H1 (cell line): ENCODE measurements around the gene KANSL1L. TPM values are rescaled to one million over a fixed set of nuclear protein-coding genes. Genes with fewer than 3 reads are reported as not detected.

Source experiments
- CBX5 ChIP-seq: fragments of 300-800, 300-1000 bp; sonication (generic); IDR thresholded peaks from 2 replicates; pipeline ENCODE4 v1.7.1; 2016; ENCODE audit warnings: antibody characterized with exemption, low read length, low read depth
- CHD7 ChIP-seq: fragments of 300-600 bp; sonication (generic); IDR thresholded peaks from 2 replicates; pipeline ENCODE4 v1.7.1; 2012; ENCODE audit warnings: low read length, moderate library complexity, mild to moderate bottlenecking, inconsistent platforms; ENCODE audit not compliant: insufficient replicate concordance
- CTBP2 ChIP-seq: IDR thresholded peaks from 2 replicates; pipeline ENCODE4 v1.7.0; 2011; ENCODE audit warnings: borderline replicate concordance, mild to moderate bottlenecking, moderate library complexity, mixed read lengths, low read length; ENCODE audit not compliant: insufficient read depth, insufficient read length
- CTCF ChIP-seq, 3 experiments: IDR thresholded peaks; 1 replicate in 2 of 3; 2 replicates in 1 of 3; pipeline versions ENCODE4 v1.5.1 to v1.6.1; 2011; ENCODE audit warnings: low read length in 3 of 3, mild to moderate bottlenecking in 3 of 3, inconsistent platforms in 2 of 3, low read depth in 1 of 3, moderate library complexity in 1 of 3; ENCODE audit not compliant: insufficient read depth in 1 of 3; ENCODE audit errors: control extremely low read depth in 1 of 3
- MAFK ChIP-seq: IDR thresholded peaks from 2 replicates; pipeline ENCODE4 v1.6.1; 2012; ENCODE audit warnings: low read depth, mild to moderate bottlenecking, improper control_type of control experiment, low read length
- POLR2AphosphoS5 ChIP-seq: IDR thresholded peaks from 2 replicates; pipeline ENCODE4 v1.6.1; 2011; ENCODE audit warnings: low read depth, low read length
- SIN3A ChIP-seq, 2 experiments: IDR thresholded peaks in 1 of 2; conservative IDR thresholded peaks in 1 of 2; 2 replicates each; pipeline ENCODE4 v1.6.1; 2011 to 2012; ENCODE audit warnings: low read length in 2 of 2, improper control_type of control experiment in 1 of 2, low read depth in 1 of 2, mild to moderate bottlenecking in 1 of 2
- polyA plus RNA-seq, 7 experiments: library from polyadenylated mRNA; depleted of rRNA in 3 of 7; stranded (reverse) in 5 of 7; unstranded in 2 of 7; fragments of >200 nt in 5 of 7; fragments of 200-250 nt in 2 of 7; gene quantifications; 1 replicate in 5 of 7; 2 replicates in 1 of 7; 4 replicates in 1 of 7; pipeline versions ENCODE4 v1.2.1 to v1.2.3, GENCODE V29; 2011 to 2013; ENCODE audit warnings: missing spikeins in 2 of 7, mixed read lengths in 2 of 7
- total RNA-seq: library from RNA; stranded (reverse); fragmentation: NEBNext Ultra II Directional; extraction: Animal tissue kit (Norgen Biotek cat#: 25700); gene quantifications from 2 replicates; pipeline ENCODE4 v1.2.1, GENCODE V29; 2021

The KANSL1L gene
- total and polyA plus RNA-seq, 2 of the 8 experiments (the other 6 are each of a cell fraction or from before 2014, with no cell fraction given), result 5.4 to 17.2 TPM

GRCh38 chr2:210022824-210023223, 148.4 kb downstream of the KANSL1L start (continued):
- TF ChIP-seq CTCF (IDR thresholded peaks at IDR 0.05; ENCODE audit: control extremely low read depth in 1 of 3, insufficient read depth in 1 of 3, low read depth in 1 of 3, low read length in 3 of 3) (no peak), SIN3A (conservative IDR thresholded peaks at IDR 0.05 in 1 of 2, IDR thresholded peaks at IDR 0.05 in 1 of 2; ENCODE audit: low read depth in 1 of 2, low read length in 2 of 2) (no peak), CHD7 (no peak), MAFK (no peak), CBX5 (no peak), CTBP2 (no peak), POLR2AphosphoS5 (no peak)
